A204.1 (cell line): ENCODE results near the gene MFGE8.

Experiments used
- FAIRE-seq: peaks from 2 replicates; lab custom pipeline; 2012; peaks lifted over from hg19 to GRCh38; lab: Jason Lieb, UNC

Gene MFGE8

DNA sequence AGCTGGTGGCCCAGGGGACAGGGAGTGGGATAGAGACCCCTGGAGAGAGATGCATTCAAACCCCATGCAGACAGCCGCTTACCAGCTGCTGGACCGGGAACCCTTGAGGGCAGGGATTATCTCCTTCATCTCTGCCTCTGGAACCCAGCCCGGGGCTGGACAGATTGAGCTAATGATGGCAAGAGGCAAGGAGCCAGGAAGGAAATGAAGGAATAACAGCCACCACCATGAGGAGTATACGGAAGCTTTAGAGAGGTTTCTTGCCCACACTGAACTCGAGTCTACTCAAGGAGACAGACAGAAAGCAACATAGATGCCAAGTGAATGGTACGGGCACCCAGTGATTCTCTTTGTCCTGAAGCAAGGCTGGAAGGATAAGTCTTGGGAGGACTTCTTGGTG is 41.1 kb downstream of the MFGE8 start:
- FAIRE-seq: no peak

DNA sequence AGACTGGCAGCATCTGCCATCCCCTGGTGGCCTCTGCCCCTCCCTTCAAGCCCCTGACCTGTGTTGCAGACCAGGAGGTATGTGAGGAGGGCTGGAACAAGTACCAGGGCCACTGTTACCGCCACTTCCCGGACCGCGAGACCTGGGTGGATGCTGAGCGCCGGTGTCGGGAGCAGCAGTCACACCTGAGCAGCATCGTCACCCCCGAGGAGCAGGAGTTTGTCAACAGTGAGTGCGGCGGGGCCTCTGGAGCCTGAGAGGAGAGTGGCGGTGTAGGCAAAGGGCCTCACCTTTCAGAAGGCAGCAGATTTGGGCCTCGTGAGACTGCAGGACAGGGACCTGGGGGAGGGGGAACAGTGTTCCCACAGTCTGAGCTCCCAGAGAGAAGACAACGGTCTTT is 41.9 kb downstream of the MFGE8 start:
- FAIRE-seq: no peak

DNA sequence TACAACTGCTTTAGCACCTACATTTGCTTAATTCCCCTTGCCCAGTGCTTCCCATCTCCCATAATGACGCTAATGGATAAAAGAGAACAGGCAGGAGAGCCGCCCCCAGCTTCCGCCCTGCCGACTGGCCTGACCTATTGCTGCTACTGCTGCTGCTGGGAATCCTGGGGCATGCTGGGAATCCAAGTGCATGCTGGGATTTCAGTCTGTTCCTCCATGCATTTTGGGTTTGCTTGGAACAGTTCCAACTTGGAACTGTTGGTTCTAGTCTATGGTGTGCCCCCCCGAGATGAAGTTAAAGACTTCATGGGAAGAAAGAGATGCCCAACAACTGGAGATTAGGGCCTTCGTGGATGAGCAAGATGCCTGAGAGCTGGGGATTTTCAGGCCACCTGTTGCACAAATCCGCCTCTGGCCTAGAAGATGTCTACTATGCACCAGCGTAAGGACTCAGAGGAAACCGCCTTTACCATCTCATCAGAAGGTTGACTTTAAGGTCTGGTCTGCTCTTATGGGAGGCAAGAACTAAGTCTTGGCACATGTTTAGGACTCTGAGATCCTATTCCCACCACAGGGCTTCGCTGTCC is 46.8 kb downstream of the MFGE8 start:
- FAIRE-seq: no peak

DNA sequence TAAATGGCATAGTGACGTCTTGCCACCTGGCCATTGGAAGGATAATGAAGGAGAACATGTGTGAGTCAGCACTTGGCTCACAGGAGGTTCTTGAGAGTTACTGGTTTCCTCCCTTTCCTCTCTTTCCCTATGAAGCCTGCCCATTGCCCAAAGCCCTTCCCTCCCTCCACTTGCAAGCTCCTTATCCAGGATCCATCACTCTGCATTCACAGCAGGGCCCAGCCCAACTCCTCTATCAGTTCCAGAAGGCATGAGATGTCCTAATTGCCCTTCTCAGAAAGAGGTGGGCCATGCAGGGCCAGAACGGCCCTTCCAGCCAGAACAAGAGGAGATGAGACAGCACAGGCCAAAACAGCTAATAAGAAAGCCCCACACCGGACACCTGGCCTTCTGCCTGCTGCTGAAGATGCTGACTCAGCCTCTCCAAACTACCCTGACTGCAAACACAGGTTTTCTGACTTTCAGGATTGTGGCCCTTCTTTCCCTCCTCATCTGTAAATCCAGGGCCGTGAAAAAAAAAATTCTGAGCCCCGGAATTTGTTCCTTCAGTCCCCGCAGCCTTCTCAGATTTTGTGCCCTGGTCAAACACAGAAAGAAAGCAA is 47.6 kb downstream of the MFGE8 start:
- no peak for FAIRE-seq

DNA sequence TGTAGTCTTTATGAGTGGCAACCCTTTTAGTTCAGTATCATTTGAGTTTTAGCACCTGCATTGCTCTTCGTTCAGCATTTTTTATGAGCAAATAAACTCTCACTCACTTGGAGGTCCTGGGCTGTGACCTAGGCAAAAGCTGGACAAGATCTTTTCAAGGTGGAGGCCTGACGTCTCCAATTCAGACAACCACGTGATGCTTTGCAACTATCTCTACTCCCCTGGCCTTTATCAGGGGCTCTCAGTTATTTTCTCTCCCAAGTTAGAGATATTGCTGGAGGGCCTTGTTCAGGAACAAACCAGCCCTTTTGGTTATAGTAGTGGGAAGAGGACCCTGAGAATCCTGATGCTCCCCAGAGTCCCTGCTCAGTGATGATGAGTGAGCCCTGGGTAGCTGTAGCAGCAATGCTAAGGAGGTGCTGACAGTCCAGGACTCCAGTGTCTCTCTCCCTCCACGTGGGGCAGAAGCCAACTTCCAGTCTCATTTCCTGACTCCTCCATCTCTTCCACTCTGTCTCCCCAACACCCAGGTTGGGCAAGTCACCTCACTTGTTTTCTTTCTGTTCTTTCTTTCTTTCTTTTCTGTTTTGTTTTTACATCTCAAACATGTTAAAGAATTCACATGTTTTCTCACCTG is 48.2 kb downstream of the MFGE8 start:
- no peak for FAIRE-seq

DNA sequence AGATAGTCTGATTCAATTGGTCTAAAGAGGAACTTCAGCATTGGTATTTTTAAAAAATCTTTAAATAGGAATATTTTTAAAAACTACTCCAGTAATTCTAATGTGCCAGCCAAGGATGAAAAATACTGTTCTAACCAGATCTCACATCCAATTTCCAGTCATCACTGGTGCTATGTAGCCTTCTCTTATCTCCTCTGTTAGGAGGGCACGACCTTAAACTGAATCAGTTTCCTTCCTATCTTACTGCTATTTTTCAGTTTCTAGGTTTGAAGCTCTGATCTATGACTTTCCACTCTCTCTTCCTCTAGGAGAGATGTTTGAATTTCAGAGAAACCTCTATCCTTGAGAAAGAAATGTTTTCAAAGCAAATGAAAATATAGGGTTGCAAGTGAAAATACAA is 49.8 kb downstream of the MFGE8 start:
- FAIRE-seq: no peak

DNA sequence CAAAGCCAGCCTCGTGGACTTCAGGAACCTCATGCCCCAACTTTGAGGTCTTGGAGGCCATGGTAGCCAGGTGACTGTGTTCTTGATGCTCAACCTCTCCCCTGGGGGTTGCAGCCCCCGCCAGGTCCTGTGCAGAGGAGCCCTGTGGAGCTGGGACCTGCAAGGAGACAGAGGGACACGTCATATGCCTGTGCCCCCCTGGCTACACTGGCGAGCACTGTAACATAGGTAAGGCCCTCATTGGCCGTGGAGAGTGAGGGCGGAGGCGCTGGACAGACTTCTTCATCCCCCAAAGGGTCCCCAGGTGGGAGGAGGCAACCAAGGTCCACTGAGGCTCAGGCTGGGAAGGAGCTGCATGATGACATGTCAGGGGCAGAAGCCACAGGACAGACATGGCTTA is 53.0 kb downstream of the MFGE8 start:
- no peak for FAIRE-seq

DNA sequence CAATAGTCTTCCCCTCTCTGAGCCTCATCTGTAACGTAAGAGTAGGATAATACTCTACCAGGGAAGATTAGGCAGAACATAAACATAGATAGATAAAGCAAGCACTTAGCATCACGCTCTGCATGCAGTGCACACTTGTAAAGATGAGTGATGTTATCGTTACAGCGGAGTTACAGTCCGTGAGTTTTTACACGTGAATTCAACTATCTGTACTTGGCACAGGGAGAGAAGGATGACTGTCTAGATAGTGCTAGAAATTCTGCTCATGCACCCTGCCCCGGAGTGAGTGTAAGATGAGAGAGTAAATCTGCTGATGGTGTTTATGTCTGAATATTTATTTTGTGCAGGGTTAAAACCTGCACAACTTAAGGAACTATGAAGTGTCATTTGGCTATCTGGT is 53.6 kb downstream of the MFGE8 start:
- FAIRE-seq: no peak

DNA sequence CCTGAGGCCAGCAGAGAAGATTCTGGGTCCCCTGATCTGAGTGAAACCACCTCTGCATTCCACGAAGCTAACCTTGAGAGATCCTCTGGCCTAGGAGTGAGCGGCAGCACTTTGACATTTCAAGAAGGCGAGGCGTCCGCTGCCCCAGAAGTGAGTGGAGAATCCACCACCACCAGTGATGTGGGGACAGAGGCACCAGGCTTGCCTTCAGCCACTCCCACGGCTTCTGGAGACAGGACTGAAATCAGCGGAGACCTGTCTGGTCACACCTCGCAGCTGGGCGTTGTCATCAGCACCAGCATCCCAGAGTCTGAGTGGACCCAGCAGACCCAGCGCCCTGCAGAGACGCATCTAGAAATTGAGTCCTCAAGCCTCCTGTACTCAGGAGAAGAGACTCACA is 54.2 kb downstream of the MFGE8 start:
- FAIRE-seq: no peak

DNA sequence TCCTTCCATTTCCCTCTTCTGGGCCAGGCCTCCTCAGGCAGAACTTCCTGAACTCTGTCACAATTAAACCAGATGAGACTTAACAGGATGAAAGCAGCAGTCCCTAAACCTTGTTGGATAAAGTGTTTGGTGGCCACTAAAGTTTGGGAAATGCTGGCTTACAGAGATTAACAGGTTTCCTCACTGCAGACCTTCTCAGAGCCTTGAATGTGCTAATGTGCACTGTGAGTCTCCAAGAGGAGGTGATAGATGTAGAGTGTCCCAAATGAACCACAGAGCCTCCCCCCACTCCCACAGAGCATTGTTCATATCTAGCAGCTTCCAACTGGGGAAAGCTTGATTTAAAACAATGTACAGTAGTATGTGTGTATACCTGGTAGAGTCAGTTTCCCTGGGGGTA is 60.7 kb downstream of the MFGE8 start:
- FAIRE-seq: no peak

DNA sequence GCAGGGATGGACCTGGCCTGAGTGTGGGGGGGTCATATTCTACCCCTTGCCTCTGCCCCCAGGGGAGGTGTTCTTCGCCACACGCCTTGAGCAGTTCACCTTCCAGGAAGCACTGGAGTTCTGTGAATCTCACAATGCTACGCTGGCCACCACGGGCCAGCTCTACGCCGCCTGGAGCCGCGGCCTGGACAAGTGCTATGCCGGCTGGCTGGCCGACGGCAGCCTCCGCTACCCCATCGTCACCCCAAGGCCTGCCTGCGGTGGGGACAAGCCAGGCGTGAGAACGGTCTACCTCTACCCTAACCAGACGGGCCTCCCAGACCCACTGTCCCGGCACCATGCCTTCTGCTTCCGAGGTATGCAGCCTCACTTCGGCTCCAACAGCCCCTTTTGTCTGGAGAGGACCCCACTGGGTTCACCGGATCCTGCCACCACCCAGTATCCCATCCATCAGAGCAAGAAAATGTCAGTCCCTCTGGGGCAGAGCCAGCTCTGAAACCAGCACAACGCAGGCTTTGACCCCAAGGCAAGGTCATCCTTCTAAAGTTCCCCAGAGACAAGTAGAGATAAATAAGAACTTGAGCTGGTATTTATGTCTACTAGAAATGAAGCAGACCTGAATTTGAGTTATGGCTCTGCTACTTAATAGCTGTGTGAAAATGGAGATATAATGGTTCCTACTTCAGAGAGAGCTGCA is 63.7 kb downstream of the MFGE8 start:
- FAIRE-seq: no peak
